HCT116 (cell line): ENCODE data around the gene ITPK1.

Experiments
- CEBPB ChIP-seq: IDR thresholded peaks from 2 replicates; pipeline ENCODE4 v1.6.1; 2012; ENCODE audit warnings: low read depth
- CTCF ChIP-seq, 3 experiments: fragments of 200-600 bp in 1 of 3; sonication (generic) in 1 of 3; IDR thresholded peaks in 2 of 3; conservative IDR thresholded peaks in 1 of 3; 2 replicates each; pipeline ENCODE4 v1.5.1; 2012 to 2017; ENCODE audit warnings: low read depth in 2 of 3, low read length in 2 of 3, antibody characterized with exemption in 1 of 3, borderline replicate concordance in 1 of 3, control low read depth in 1 of 3, mild to moderate bottlenecking in 1 of 3, mixed read lengths in 1 of 3, mixed run types in 1 of 3, moderate library complexity in 1 of 3; ENCODE audit not compliant: insufficient read depth in 1 of 3
- EZH2 ChIP-seq: fragments of 200-600 bp; sonication (generic); IDR thresholded peaks from 2 replicates; pipeline ENCODE4 v1.6.1; 2017; ENCODE audit warnings: antibody characterized with exemption, mixed run types
- RAD21 ChIP-seq: IDR thresholded peaks from 2 replicates; pipeline ENCODE4 v1.6.1; 2012; ENCODE audit warnings: low read depth, mild to moderate bottlenecking
- ZNF274 ChIP-seq: fragments of 200-500 bp; sonication (Bioruptor generic); IDR thresholded peaks from 2 replicates; pipeline ENCODE4 v1.6.1; 2014; ENCODE audit warnings: mild to moderate bottlenecking, low read depth, low read length, inconsistent platforms

GRCh38 chr14:93122826-93123225 lies 7.1 kb upstream of the ITPK1 start:
- TF ChIP-seq CTCF (IDR thresholded peaks at IDR 0.05 in 2 of 3, conservative IDR thresholded peaks at IDR 0.05 in 1 of 3; ENCODE audit: borderline replicate concordance in 1 of 3, insufficient read depth in 1 of 3, low read depth in 2 of 3, low read length in 2 of 3) (no peak), RAD21 (no peak), ZNF274 (no peak), CEBPB (no peak), EZH2 (no peak)
